Measurements from ENCODE around the gene ZNF549. TPM values are rescaled to one million over a fixed set of nuclear protein-coding genes. Genes with fewer than 3 reads are reported as not detected.

The ZNF549 gene
- total RNA-seq, 1 experiment from 2014 or later = 5.5 TPM

DNA sequence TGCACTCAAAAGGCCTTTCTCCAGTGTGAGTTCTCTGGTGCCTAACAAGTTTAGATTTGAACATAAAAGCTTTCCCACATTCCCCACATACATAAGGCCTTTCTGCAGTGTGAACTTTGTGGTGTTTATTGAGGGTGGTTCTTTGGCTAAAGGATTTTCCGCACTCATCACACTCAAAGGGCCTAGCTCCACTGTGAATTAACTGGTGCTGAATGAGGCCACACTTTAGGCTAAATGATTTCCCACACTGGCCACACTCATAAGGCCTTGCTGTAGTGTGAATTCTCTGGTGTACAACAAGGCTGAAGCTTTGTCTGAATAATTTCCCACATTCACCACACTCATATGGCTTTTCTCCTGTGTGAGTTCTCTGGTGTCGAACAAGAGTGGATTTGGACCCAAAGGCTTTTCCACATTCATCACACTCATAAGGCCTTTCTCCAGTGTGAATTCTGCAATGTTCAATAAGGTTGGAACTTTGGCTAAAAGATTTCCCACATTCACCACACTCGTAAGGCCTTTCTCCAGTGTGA lies 45.3 kb downstream of the ZNF549 start:
- H3K9me3 Mint-ChIP-seq (ENCODE audit: unreplicated experiment) = peaks cover 65% of the 10 kb centered on the region
- no peak for DNase-seq
- Histone ChIP-seq H3K4me1 (no peaks in the 10 kb centered on the region), H3K9me3 (peaks cover 47% of the 10 kb centered on the region), H3K4me3 (ENCODE audit: low read depth, low read length) (no peak overlapping the region), H3K36me3 (ENCODE audit: control insufficient read depth, insufficient read depth, low read length) (peaks cover 20% of the 10 kb centered on the region), H3K27me3 (replicated peaks; ENCODE audit: control insufficient read depth, insufficient read depth, low read length) (no peaks in the 10 kb centered on the region)
- no TSS peak for BruUV-seq (replicated peaks)
- ChIA-PET POLR2A (no interaction called here), CTCF (interaction anchor here (1.8 kb wide), 1 partner anchor 60 kb away, joined by 4 read pairs; the partner anchor contains the start of gene ZNF211)
- H3K4me1 Mint-ChIP-seq (ENCODE audit: low read depth, unreplicated experiment) = no peaks in the 10 kb centered on the region
- peaks cover 45% of the 10 kb centered on the region for H3K36me3 Mint-ChIP-seq (ENCODE audit: insufficient read depth, unreplicated experiment)
- TF ChIP-seq, protein P1, sequence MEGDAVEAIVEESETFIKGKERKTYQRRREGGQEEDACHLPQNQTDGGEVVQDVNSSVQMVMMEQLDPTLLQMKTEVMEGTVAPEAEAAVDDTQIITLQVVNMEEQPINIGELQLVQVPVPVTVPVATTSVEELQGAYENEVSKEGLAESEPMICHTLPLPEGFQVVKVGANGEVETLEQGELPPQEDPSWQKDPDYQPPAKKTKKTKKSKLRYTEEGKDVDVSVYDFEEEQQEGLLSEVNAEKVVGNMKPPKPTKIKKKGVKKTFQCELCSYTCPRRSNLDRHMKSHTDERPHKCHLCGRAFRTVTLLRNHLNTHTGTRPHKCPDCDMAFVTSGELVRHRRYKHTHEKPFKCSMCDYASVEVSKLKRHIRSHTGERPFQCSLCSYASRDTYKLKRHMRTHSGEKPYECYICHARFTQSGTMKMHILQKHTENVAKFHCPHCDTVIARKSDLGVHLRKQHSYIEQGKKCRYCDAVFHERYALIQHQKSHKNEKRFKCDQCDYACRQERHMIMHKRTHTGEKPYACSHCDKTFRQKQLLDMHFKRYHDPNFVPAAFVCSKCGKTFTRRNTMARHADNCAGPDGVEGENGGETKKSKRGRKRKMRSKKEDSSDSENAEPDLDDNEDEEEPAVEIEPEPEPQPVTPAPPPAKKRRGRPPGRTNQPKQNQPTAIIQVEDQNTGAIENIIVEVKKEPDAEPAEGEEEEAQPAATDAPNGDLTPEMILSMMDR (IDR thresholded peaks at IDR 0.05; ENCODE audit: insufficient read depth in 1 of 2, low read depth in 1 of 2, low read length in 1 of 2, severe bottlenecking in 1 of 2, unreplicated experiment in 1 of 2) = no peak
- H3K27me3 Mint-ChIP-seq (ENCODE audit: insufficient read depth, unreplicated experiment) = no peaks in the 10 kb centered on the region
- no peak overlapping the region for H3K4me3 Mint-ChIP-seq (ENCODE audit: unreplicated experiment)
- intact Hi-C loops (cut with micrococcal nuclease; ENCODE audit: unreplicated experiment) = no loop called here
- no peak overlapping the region for H3K27ac Mint-ChIP-seq (ENCODE audit: unreplicated experiment)

DNA sequence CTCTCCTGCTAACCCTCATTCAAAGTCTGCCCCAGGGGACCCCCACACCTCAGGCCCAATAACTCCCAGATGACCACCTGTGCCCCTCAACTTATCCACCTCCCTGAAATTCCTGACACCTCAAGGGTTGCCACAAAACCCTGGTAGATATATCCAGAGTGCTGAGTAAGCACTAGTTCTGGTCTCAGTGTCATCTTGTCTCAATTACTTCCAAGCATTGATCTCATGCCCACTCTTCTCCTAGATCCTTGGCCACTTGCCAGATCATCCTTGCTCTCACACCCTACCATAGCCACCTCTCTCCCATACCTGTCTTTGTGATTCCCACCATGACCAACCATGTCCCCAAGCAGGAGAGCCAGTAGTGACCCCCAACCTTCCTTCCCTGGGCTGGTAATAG lies 49.5 kb downstream of the ZNF549 start:
- Histone ChIP-seq H3K9me3 (peaks cover 20% of the 10 kb centered on the region), H3K4me1 (no peaks in the 10 kb centered on the region), H3K36me3 (ENCODE audit: control insufficient read depth, insufficient read depth, low read length) (peaks cover 20% of the 10 kb centered on the region), H3K4me3 (ENCODE audit: low read depth, low read length) (no peak overlapping the region), H3K27me3 (replicated peaks; ENCODE audit: control insufficient read depth, insufficient read depth, low read length) (no peaks in the 10 kb centered on the region)
- no peak overlapping the region for H3K27ac Mint-ChIP-seq (ENCODE audit: unreplicated experiment)
- TF ChIP-seq, protein P1 (IDR thresholded peaks at IDR 0.05; ENCODE audit: insufficient read depth in 1 of 2, low read depth in 1 of 2, low read length in 1 of 2, severe bottlenecking in 1 of 2, unreplicated experiment in 1 of 2) = no peak
- intact Hi-C loops (cut with micrococcal nuclease; ENCODE audit: unreplicated experiment) = loop anchor here (5.0 kb wide), 1 partner anchor 236 kb away; the partner anchor contains the start of gene ZNF552
- H3K9me3 Mint-ChIP-seq (ENCODE audit: unreplicated experiment) = peaks cover 37% of the 10 kb centered on the region
- H3K27me3 Mint-ChIP-seq (ENCODE audit: insufficient read depth, unreplicated experiment) = no peaks in the 10 kb centered on the region
- H3K4me3 Mint-ChIP-seq (ENCODE audit: unreplicated experiment) = no peak overlapping the region
- no TSS peak for BruUV-seq (replicated peaks)
- H3K36me3 Mint-ChIP-seq (ENCODE audit: insufficient read depth, unreplicated experiment) = peaks cover 45% of the 10 kb centered on the region
- H3K4me1 Mint-ChIP-seq (ENCODE audit: low read depth, unreplicated experiment) = no peaks in the 10 kb centered on the region
- CTCF ChIA-PET = no interaction called here
- no peak for DNase-seq
- POLR2A ChIA-PET = interaction anchor here (0.6 kb wide), 1 partner anchor 95 kb away, joined by 4 read pairs; no protein-coding TSS in a partner anchor

- ChIA-PET CTCF (no interaction called here), POLR2A (no interaction called here)
These were observed 51.5 kb downstream of the ZNF549 start, which contains the start of gene ZNF416 for GRCh38 chr19:57578487-57579205. TSS of gene ZNF416 (minus strand) at chr19:57578911. CDS start at chr19:57578704, 207 bp downstream.

More at GRCh38 chr19:57578487-57579205, 51.5 kb downstream of the ZNF549 start, which contains the start of gene ZNF416:
- TSS peak; percentile 58 for BruUV-seq (replicated peaks)
- TF ChIP-seq, protein P1 (IDR thresholded peaks at IDR 0.05; ENCODE audit: insufficient read depth in 1 of 2, low read depth in 1 of 2, low read length in 1 of 2, severe bottlenecking in 1 of 2, unreplicated experiment in 1 of 2) = peak in 1 of 2 experiments; percentile 43
- Histone ChIP-seq H3K27me3 (replicated peaks; ENCODE audit: control insufficient read depth, insufficient read depth, low read length) (no peaks in the 10 kb centered on the region), H3K4me1 (no peaks in the 10 kb centered on the region), H3K36me3 (ENCODE audit: control insufficient read depth, insufficient read depth, low read length) (peaks cover 8% of the 10 kb centered on the region; the same call in 1 of the 2 replicates), H3K9me3 (0 out of 2 replicates have a peak, but pooled peaks cover 3% of the 10 kb centered on the region), H3K4me3 (ENCODE audit: low read depth, low read length) (peak within 1 kb of the TSS; percentile 83)
- Mint-ChIP-seq H3K9me3 (ENCODE audit: unreplicated experiment) (peaks cover 45% of the 10 kb centered on the region), H3K36me3 (ENCODE audit: insufficient read depth, unreplicated experiment) (peaks cover 34% of the 10 kb centered on the region), H3K27ac (ENCODE audit: unreplicated experiment) (peak within 1 kb of the TSS; percentile 37), H3K4me1 (ENCODE audit: low read depth, unreplicated experiment) (no peaks in the 10 kb centered on the region), H3K4me3 (ENCODE audit: unreplicated experiment) (peak within 1 kb of the TSS; percentile 77), H3K27me3 (ENCODE audit: insufficient read depth, unreplicated experiment) (no peaks in the 10 kb centered on the region)
- DNase-seq = peak; percentile 97 to 98
- intact Hi-C loops (cut with micrococcal nuclease; ENCODE audit: unreplicated experiment) = loop anchor here (1.0 to 5.0 kb wide), 8 partner anchors 19 to 338 kb away; partner anchors contain the start of genes ZNF211, ZNF417, ZNF530 and ZNF550

Data from Caco-2 (cell line).